H7 (cell line): ENCODE results near the gene CCDC136. TPM values are rescaled to one million over a fixed set of nuclear protein-coding genes. Genes with fewer than 3 reads are reported as not detected.

Source experiments
- DNase-seq: peaks from one replicate; pipeline ENCODE4 v3.0.0; 2012
- H3K27me3 ChIP-seq: 2 replicates; pipeline ENCODE4 v1.6.0; 2011; ENCODE audit warnings: mild to moderate bottlenecking, low read length; ENCODE audit not compliant: control insufficient read depth, insufficient read depth
- H3K36me3 ChIP-seq: replicated peaks from 2 replicates; pipeline ENCODE4 v1.5.1; 2011; ENCODE audit warnings: low read length; ENCODE audit not compliant: control insufficient read depth, insufficient read depth
- H3K4me3 ChIP-seq: 2 replicates; pipeline ENCODE4 v1.5.1; 2011; ENCODE audit warnings: low read depth, mild to moderate bottlenecking, control low read depth, low read length, moderate library complexity; ENCODE audit not compliant: insufficient read depth
- total RNA-seq: library from RNA; depleted of rRNA; stranded (reverse); fragments of >200 nt; shearing (Covaris generic); gene quantifications from 2 replicates; pipeline ENCODE4 v1.2.3, GENCODE V29; 2014; rRNA removed

Gene CCDC136
- total RNA-seq, 1 experiment from 2014 or later, result 9.7 TPM

DNA sequence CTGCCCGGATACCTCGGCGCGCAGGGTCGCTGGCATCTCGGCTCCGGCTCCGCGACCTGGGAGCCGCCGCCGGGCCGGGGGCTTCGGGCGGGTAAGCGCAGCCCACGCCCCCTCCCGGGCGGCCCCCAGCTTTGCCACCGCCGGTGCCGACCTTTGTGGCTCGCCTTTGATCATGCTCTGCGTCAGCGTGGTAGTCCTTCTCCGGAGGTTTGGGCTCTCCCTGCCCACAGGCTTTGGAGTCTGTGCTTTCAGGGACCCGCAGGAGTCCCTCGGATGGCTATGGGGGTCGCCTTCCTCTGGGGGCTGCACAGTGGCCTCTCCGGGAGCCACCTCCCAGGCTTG lies 78.1 kb downstream of the CCDC136 start:
- Histone ChIP-seq H3K36me3 (peaks cover 1% of the 10 kb centered on the region), H3K4me3 (peak overlapping the region; percentile 60), H3K27me3 (peaks cover 34% of the 10 kb centered on the region)
- DNase-seq, result peak; percentile 86

DNA sequence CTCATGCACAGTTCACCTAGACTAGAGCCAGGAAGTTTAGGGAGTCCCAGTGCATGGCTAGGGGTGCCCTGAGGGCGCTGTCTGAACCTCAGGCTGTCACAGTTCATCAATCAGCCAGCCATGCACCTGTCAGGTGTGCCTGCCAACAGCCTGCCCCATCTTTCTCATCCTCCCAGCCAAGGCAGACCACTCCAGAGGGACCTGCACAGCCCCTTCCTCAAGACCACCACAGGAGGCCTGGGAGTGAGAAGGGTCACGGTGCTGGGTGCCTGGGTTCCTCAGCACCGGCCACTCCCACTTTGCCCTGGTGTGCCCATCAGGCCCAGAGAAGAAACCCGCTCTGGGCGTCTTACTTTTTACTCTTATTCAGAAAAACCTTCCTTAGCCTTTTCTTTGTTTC lies 79.3 kb downstream of the CCDC136 start:
- no peak for DNase-seq
- Histone ChIP-seq H3K4me3 (no peak overlapping the region), H3K27me3 (peaks cover 34% of the 10 kb centered on the region), H3K36me3 (no peaks in the 10 kb centered on the region)

Other genes with a start within 250 kb of the CCDC136 start
- gene GARIN1A, start 119.7 kb upstream of the CCDC136 start, total RNA-seq, result not detected in 2 replicates
- 147 and 169 TPM in 2 replicates for gene CALU, start 52.6 kb upstream of the CCDC136 start, total RNA-seq
- gene OPN1SW, start 16.2 kb upstream of the CCDC136 start, total RNA-seq, result not detected in 2 replicates
- 26.9 and 32.3 TPM in 2 replicates for gene FLNC, start 38.4 kb downstream of the CCDC136 start, total RNA-seq
- gene ATP6V1F, start 70.9 kb downstream of the CCDC136 start, total RNA-seq, result 93.5 and 120 TPM in 2 replicates
- gene KCP, start 118.7 kb downstream of the CCDC136 start, total RNA-seq, result 2.5 and 3.4 TPM in 2 replicates
- gene IRF5, start 146.0 kb downstream of the CCDC136 start, total RNA-seq, result 0.48 and 0.62 TPM in 2 replicates